Nephron (organoid): Measurements from ENCODE around the gene SNIP1.

Source experiments
- H3K27ac Mint-ChIP-seq, 3 experiments: 2 replicates each; pipeline ENCODE4 v1.8.0; 2020; ENCODE audit warnings: mixed read lengths in 3 of 3, mild to moderate bottlenecking in 2 of 3, moderate library complexity in 1 of 3
- H3K27me3 Mint-ChIP-seq: 2 replicates; pipeline ENCODE4 v1.8.0; 2021; ENCODE audit warnings: low read depth, mild to moderate bottlenecking, moderate library complexity, mixed read lengths
- H3K36me3 Mint-ChIP-seq: 2 replicates; pipeline ENCODE4 v1.8.0; 2020; ENCODE audit warnings: low read depth, mixed read lengths
- H3K4me1 Mint-ChIP-seq: 2 replicates; pipeline ENCODE4 v1.8.0; 2020; ENCODE audit warnings: mixed read lengths
- H3K4me3 Mint-ChIP-seq, 3 experiments: 2 replicates each; pipeline ENCODE4 v1.8.0; 2020; ENCODE audit warnings: mild to moderate bottlenecking in 3 of 3, mixed read lengths in 3 of 3, moderate library complexity in 2 of 3
- H3K9me3 Mint-ChIP-seq: 2 replicates; pipeline ENCODE4 v1.8.0; 2020; ENCODE audit warnings: mixed read lengths
- TF ChIP-seq, protein P1 (sequence below), 3 experiments: fragments of 200-600 bp; sonication (generic); IDR thresholded peaks; one replicate each; pipeline ENCODE4 v1.5.0; 2021; ENCODE audit warnings: antibody characterized with exemption in 3 of 3; ENCODE audit not compliant: unreplicated experiment in 3 of 3

SNIP1 gene

GRCh38 chr1:37493336-37494098, 60.6 kb downstream of the SNIP1 start:
- H3K27me3 Mint-ChIP-seq = no peaks in the 10 kb centered on the region
- H3K4me1 Mint-ChIP-seq = no peaks in the 10 kb centered on the region
- TF ChIP-seq, protein P1, sequence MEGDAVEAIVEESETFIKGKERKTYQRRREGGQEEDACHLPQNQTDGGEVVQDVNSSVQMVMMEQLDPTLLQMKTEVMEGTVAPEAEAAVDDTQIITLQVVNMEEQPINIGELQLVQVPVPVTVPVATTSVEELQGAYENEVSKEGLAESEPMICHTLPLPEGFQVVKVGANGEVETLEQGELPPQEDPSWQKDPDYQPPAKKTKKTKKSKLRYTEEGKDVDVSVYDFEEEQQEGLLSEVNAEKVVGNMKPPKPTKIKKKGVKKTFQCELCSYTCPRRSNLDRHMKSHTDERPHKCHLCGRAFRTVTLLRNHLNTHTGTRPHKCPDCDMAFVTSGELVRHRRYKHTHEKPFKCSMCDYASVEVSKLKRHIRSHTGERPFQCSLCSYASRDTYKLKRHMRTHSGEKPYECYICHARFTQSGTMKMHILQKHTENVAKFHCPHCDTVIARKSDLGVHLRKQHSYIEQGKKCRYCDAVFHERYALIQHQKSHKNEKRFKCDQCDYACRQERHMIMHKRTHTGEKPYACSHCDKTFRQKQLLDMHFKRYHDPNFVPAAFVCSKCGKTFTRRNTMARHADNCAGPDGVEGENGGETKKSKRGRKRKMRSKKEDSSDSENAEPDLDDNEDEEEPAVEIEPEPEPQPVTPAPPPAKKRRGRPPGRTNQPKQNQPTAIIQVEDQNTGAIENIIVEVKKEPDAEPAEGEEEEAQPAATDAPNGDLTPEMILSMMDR (IDR thresholded peaks at IDR 0.05; ENCODE audit: unreplicated experiment in 3 of 3) = no peak
- peaks cover 42% of the 10 kb centered on the region for H3K36me3 Mint-ChIP-seq
- H3K4me3 Mint-ChIP-seq = no peak overlapping the region
- no peaks in the 10 kb centered on the region for H3K9me3 Mint-ChIP-seq
- no peak overlapping the region for H3K27ac Mint-ChIP-seq

DNA sequence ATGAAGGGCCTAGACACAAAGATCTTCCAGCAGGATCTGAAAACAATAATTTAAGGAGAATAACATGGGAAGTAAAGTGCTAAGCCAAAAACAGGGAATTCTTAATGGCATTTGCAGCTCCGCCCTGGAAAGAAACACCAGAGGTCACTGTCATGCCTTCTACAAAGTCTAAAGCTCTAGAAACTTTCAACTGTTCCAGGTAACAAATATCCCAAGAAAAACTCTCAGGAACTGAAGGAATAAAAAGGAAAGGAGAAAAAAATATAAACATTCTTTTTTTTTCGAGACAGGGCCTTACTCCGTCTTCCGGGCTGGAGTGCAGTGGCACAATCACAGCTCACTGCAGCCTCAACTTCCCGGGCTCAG, 66.5 kb downstream of the SNIP1 start:
- TF ChIP-seq, protein P1 (IDR thresholded peaks at IDR 0.05; ENCODE audit: unreplicated experiment in 3 of 3) = no peak
- Mint-ChIP-seq H3K4me3 (no peak overlapping the region), H3K27me3 (no peaks in the 10 kb centered on the region), H3K36me3 (peaks cover 22% of the 10 kb centered on the region), H3K4me1 (peaks cover 12% of the 10 kb centered on the region), H3K9me3 (no peaks in the 10 kb centered on the region), H3K27ac (peak overlapping the region in 2 of 3 experiments; percentile 6 to 26)

- no peaks in the 10 kb centered on the region for H3K9me3 Mint-ChIP-seq
- peak overlapping the region; percentile 6 to 72 (median 26) for H3K27ac Mint-ChIP-seq
- TF ChIP-seq, protein P1 (IDR thresholded peaks at IDR 0.05; ENCODE audit: unreplicated experiment in 3 of 3) = peak; percentile 94 to 97 (median 97)
- H3K27me3 Mint-ChIP-seq = no peaks in the 10 kb centered on the region
- no peak overlapping the region for H3K4me3 Mint-ChIP-seq
- H3K36me3 Mint-ChIP-seq = peaks cover 26% of the 10 kb centered on the region
- peaks cover 12% of the 10 kb centered on the region for H3K4me1 Mint-ChIP-seq
Observed at GRCh38 chr1:37486680-37487618, 67.1 kb downstream of the SNIP1 start.

GRCh38 chr1:37485902-37486679, 68.0 kb downstream of the SNIP1 start:
- H3K4me1 Mint-ChIP-seq = peaks cover 12% of the 10 kb centered on the region
- no peaks in the 10 kb centered on the region for H3K9me3 Mint-ChIP-seq
- no peak overlapping the region for H3K27ac Mint-ChIP-seq
- TF ChIP-seq, protein P1 (IDR thresholded peaks at IDR 0.05; ENCODE audit: unreplicated experiment in 3 of 3) = no peak
- peaks cover 31% of the 10 kb centered on the region for H3K36me3 Mint-ChIP-seq
- no peak overlapping the region for H3K4me3 Mint-ChIP-seq
- no peaks in the 10 kb centered on the region for H3K27me3 Mint-ChIP-seq
